ENCODE measurements around the gene ADAM15. TPM values are rescaled to one million over a fixed set of nuclear protein-coding genes. Genes with fewer than 3 reads are reported as not detected.

The ADAM15 gene
- total and polyA plus RNA-seq, 2 donors (not counting 3 experiments of a cell fraction or from before 2014, with no cell fraction given): 295 to 299 TPM

DNA sequence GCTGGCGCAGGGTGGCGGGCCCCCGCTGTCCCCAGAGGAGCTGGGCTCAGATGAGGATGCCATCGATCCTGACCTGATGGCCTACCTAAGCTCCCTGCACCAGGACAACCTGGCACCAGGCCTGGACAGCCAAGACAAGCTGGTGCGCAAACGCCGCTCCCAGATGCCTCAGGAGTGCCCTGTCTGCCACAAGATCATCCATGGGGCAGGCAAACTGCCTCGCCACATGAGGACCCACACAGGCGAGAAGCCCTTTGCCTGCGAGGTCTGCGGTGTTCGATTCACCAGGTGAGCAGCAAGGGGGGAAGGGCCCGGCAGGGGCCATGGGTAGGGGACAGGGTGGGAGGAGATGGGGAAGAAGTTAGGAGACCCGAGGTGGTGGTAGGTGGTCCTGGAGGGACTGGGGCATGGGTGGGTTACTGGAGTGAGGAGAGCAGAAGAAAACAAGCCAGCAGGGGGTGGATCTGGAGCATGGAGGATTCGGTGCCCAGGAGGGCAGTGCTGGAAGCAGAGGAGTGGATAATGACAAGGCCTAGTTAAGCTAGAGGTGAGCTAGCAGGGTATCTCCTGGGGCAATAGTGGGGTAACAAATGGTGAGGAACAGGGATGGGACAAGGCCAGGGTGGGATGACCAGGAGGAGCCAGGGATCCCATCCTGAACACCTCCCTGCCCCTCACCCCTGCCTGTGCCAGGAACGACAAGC, 35.4 kb upstream of the ADAM15 start:
- H3K4me2 ChIP-seq (ENCODE audit: insufficient read depth, low read length): no peak overlapping the region
- no peaks in the 10 kb centered on the region for H3K9me3 ChIP-seq (replicated peaks; ENCODE audit: control insufficient read depth, insufficient read depth, low read length)
- ChIA-PET CTCF (interaction anchor here (0.9 to 6.4 kb wide), 14 partner anchors 10 to 456 kb away, joined by 3 to 87 read pairs (median 20); partner anchors contain the start of genes ADAM15, LENEP, PBXIP1 and PMVK), POLR2A (no interaction called here)
- no TSS peak for BruUV-seq (replicated peaks)
- no peak overlapping the region for H3K27ac ChIP-seq (ENCODE audit: insufficient read depth, low read depth, low read length)
- H3K36me3 ChIP-seq (ENCODE audit: control insufficient read depth in 2 of 2, extremely low read depth in 1 of 2, insufficient read depth in 2 of 2, low read length in 2 of 2): peaks cover 0 to 19% of the 10 kb centered on the region in 2 experiments
- peaks cover 9% of the 10 kb centered on the region for H3K4me1 ChIP-seq (ENCODE audit: control insufficient read depth, extremely low read depth, insufficient read depth, low read length)
- no peak overlapping the region for H2AFZ ChIP-seq (ENCODE audit: low read depth, low read length)
- dilution Hi-C loops (cut with MboI; ENCODE audit: extremely low pct_ligation_motif_present, low sequenced_read_pairs): no loop called here
- H3K27me3 ChIP-seq (ENCODE audit: control insufficient read depth in 2 of 2, insufficient read depth in 2 of 2, low read length in 2 of 2): no peaks in the 10 kb centered on the region
- no peak overlapping the region for H3K9ac ChIP-seq (replicated peaks; ENCODE audit: extremely low read depth, insufficient read depth, low read length)
- intact Hi-C loops (cut with micrococcal nuclease): loop anchor here (5.0 kb wide), 1 partner anchor 458 kb away; the partner anchor contains the start of gene UBE2Q1
- H3K4me3 ChIP-seq (replicated peaks in 1 of 3; ENCODE audit: insufficient read depth in 1 of 3, low read depth in 1 of 3, low read length in 3 of 3): no peak overlapping the region
- TF ChIP-seq JUN (IDR thresholded peaks at IDR 0.05; ENCODE audit: borderline replicate concordance, insufficient read depth, insufficient read length, low read depth): no peak
- TF ChIP-seq FOS (IDR thresholded peaks at IDR 0.05; ENCODE audit: borderline replicate concordance, insufficient read depth, low read length): no peak
- no peak for TF ChIP-seq MYC (IDR thresholded peaks at IDR 0.05; ENCODE audit: low read depth, low read length)
- no peak for TF ChIP-seq POLR2A (IDR thresholded peaks at IDR 0.05; ENCODE audit: low read depth, low read length)
- TF ChIP-seq, protein P1, sequence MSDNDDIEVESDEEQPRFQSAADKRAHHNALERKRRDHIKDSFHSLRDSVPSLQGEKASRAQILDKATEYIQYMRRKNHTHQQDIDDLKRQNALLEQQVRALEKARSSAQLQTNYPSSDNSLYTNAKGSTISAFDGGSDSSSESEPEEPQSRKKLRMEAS (IDR thresholded peaks at IDR 0.05; ENCODE audit: insufficient read depth, insufficient read length): no peak
- TF ChIP-seq GATA2 (IDR thresholded peaks at IDR 0.05; ENCODE audit: insufficient read depth, insufficient read length, low read depth, low read length): no peak
- no peak for TF ChIP-seq POLR2AphosphoS5 (IDR thresholded peaks at IDR 0.05; ENCODE audit: insufficient read depth, low read depth, low read length)
- TF ChIP-seq, protein P2, sequence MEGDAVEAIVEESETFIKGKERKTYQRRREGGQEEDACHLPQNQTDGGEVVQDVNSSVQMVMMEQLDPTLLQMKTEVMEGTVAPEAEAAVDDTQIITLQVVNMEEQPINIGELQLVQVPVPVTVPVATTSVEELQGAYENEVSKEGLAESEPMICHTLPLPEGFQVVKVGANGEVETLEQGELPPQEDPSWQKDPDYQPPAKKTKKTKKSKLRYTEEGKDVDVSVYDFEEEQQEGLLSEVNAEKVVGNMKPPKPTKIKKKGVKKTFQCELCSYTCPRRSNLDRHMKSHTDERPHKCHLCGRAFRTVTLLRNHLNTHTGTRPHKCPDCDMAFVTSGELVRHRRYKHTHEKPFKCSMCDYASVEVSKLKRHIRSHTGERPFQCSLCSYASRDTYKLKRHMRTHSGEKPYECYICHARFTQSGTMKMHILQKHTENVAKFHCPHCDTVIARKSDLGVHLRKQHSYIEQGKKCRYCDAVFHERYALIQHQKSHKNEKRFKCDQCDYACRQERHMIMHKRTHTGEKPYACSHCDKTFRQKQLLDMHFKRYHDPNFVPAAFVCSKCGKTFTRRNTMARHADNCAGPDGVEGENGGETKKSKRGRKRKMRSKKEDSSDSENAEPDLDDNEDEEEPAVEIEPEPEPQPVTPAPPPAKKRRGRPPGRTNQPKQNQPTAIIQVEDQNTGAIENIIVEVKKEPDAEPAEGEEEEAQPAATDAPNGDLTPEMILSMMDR (IDR thresholded peaks at IDR 0.05; ENCODE audit: extremely low read depth in 1 of 2, insufficient read depth in 1 of 2, low read depth in 1 of 2, low read length in 2 of 2): no peak
- TF ChIP-seq EZH2 (IDR thresholded peaks at IDR 0.05; ENCODE audit: borderline replicate concordance, low read depth, low read length, severe bottlenecking): no peak
- FAIRE-seq: no peak
- no peaks in the 10 kb centered on the region for H4K20me1 ChIP-seq (replicated peaks; ENCODE audit: control insufficient read depth, extremely low read depth, insufficient read depth, low read length)
- no peaks in the 10 kb centered on the region for H3K79me2 ChIP-seq (ENCODE audit: control insufficient read depth, insufficient read depth, low read length)
- no peaks in the 10 kb centered on the region for H3K9me1 ChIP-seq (replicated peaks; ENCODE audit: control insufficient read depth, extremely low read depth, insufficient read depth, low read length)
- no peak for DNase-seq (ENCODE audit: low read depth, low spot score)

Measured in endothelial cell of umbilical vein (primary cell).